NCI-H187 treated with DMSO at 0.1 percent for 48 hours (cell line): ENCODE data around the gene KDF1.

Experiments used
- DNase-seq: peaks from one replicate; lab custom pipeline; 2025; lab: John Stamatoyannopoulos, UW

KDF1 gene, protein sequence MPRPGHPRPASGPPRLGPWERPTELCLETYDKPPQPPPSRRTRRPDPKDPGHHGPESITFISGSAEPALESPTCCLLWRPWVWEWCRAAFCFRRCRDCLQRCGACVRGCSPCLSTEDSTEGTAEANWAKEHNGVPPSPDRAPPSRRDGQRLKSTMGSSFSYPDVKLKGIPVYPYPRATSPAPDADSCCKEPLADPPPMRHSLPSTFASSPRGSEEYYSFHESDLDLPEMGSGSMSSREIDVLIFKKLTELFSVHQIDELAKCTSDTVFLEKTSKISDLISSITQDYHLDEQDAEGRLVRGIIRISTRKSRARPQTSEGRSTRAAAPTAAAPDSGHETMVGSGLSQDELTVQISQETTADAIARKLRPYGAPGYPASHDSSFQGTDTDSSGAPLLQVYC

DNA sequence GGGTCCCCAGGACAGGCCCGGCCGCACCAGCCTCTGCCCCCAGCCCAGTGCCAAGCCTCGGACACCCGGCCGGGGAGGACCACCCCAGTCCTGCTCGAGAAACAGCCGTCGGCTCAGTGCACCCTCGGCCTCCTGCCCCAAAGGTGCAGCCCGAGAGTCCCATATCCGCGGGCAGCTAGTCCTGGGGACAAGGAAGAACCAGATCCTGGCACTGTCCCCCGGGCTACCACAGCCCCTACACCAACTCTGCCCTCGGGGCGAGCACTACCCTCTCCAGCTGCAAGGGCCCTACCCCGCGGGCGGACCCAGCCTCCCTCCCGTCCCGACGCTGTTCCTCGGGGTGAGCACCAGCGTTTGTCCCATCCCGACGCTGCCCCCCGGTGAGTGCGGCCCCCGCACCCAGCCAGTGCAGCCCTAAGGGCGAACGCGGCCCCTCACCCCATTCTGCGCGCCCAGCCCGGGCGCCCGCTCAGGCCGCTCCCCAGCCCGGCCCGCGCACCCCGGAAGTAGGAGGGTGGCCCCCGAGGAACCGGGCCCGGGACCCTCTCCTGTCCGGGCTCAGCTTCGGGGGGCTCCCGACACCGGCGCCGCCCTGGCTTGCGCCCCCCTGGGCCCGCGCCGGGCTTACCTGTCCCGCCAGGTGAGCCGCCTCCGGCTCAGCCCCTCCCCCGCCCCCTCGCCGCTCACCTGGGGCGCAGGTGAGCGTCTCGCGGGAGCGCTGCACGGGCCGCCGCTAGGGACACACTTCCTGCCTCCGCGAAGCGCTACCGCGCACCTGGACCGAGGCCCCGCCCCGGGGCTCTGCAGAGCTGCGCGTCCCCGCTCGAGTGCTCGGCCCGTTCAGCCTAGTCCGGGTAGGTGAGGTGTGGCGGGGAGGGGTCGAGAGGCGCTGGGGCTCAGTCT is at the start of gene KDF1:
Gene KDF1, minus strand, starts transcription at position 747 of the 903 bp plus-strand sequence. CDS start 8,088 bp downstream, outside the sequence.
- DNase-seq = no peak

DNA sequence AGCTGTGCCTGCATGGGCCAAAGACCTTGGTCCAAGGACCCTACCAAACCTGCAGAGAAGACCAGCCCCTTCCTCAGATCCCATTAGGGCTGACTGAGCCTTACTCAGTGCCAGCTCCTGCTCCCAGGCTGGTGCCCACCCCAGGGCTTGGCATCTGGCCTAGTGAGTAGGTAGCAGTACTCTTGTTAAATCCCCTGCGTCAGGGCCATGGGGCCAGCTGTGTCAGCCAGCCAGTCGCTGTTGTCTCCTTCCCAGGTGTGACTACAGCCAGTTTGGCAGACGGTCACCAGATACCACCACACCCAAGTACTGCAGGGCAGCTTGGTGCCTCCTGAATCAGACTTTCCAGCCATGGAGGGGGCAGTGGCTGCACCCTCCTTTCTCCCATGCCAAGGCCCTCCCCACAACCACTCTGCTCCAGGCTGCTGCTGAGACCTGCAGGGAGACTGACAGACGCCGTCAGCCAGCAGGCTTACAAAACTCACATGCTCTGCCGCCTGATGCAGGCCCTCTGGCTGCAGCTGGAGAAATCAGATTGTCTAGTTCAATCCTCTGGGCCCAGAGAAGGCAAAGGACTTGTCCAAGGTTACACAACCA is 49.4 kb upstream of the KDF1 start:
- no peak for DNase-seq

- DNase-seq = no peak
These were observed 47.8 kb upstream of the KDF1 start for GRCh38 chr1:27007909-27008582.

GRCh38 chr1:27006683-27007082 is 46.4 kb upstream of the KDF1 start:
- DNase-seq = no peak

DNA sequence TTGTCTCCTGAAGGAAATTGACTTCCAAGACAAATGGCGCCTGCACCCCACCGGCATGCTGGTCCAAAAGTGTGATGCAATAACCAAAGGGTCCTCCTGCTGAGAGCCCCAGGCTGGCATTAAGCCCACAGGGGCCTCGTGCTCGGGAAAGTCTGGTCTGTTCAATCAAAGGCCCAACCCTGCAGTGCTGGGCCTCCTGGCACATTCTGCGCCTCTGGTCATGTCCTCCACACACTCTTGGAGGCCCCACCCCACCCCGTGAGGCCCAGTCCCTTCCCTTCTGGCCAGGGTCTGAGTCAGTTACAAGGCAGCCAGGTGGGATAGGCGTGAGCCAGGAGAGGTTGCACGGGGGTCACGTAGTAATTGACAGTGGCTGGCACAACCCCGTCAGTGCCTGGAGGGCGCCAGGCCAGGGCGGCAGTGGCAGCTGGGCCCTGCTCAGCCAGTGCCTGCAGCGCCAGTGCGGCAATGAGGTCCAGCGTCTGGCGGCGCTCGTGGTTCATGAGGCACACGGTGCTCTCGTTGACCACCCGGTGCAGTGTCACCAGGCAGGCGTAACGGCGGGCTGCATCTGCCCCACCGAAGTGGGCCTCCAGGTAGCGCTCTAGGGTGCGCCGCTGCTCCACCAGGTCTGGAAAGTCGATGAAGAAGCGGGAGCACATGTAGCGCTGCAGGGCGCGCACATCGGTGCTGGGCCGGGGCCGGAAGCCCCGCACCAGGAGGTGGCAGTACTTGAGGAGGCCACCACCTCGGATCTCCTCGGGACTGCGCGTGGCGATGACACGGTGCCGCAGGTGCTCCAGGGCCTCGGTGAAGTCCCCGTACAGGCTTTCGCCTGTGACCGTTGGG is 45.6 kb upstream of the KDF1 start:
- no peak for DNase-seq

DNA sequence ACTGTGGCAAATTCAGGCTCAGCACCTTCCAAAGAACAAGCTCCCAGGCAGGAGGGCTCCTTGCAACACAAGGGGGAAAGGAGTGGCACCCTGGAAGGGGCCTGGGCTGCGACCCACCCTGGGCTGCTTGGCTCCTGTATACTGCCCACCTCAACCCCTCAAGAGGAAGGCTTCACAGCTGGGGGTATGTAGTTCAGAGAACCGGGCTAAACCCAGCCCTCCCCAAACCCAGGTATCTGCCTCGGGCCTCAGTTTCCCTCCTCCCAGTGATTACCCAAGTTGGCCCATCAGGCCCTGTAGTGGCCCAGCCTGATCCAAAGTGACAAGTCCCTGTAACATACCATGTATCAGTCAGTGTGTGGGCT is 44.9 kb upstream of the KDF1 start:
- no peak for DNase-seq

GRCh38 chr1:27004471-27005165 is 44.4 kb upstream of the KDF1 start:
- no peak for DNase-seq

DNA sequence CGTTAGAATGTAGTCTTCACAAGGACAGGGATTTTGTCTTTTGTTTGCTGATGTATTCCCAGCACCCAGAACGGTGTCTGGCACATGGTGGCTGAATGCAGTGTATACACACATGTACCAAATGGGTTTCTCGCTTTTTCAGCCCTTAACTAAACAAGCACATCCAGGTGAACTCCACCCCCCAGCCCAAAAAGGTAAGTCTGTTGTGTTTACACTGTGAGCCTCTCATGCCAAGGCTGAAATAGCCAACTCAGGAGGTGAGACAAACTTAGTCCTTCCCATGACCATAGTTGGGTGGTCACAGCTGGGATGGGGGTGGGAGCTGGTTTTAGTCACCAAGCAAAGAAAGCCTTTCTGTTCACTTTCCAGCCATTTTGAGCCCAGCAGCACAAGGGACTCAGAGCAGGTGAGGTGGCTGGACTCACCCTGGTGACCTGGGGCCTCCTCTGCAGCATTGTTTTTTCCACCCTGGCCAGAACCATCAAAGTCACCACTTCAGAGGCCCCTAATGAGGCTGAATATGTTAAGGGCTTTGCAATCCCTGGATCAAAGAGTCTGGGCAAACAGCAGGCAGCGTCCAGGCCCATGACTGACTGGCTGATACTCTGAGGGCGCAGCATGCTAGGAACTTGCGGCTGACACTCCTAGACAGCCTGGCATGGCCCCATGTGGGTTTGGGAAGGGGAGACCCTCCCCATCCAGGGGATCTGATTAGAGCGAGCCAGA is 43.6 kb upstream of the KDF1 start:
- DNase-seq = no peak

DNA sequence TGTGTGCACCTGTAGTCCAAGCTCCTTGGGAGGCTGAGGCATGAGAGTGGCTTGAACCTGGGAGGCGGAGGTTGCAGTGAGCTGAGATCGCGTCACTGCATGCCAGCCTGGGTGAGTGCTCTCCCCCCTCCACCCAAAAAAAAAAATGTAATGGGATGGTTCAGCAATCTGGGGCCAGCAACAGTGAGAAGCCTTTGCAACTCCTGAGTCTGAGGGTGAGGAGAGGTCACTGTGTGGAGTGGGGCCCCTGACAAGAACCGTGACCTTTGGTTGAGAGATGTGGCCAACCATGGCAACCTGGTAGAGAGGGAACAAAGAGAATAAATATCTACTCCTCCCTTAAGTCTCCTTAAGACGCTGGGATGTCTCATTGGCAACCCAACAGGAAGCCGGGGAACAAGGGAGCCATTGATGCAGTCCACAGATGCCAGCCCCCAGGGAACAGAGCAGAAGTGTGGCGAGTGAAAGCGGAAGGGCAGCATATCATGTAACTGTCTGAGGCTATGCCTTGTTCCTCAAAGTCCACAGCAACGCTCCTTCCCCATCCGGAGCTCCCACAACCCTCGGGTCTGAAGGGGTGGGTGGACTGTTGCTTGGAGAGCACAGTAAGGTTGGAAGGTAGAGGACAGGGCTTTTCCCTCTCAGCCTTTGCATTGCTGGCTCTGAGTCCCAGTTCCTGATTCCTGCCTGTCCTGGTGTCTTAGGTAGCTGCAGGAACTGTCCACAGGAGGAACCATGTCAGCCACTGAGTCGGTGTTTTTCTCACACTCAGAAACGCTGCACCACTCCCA is 41.5 kb upstream of the KDF1 start:
- no peak for DNase-seq

DNA sequence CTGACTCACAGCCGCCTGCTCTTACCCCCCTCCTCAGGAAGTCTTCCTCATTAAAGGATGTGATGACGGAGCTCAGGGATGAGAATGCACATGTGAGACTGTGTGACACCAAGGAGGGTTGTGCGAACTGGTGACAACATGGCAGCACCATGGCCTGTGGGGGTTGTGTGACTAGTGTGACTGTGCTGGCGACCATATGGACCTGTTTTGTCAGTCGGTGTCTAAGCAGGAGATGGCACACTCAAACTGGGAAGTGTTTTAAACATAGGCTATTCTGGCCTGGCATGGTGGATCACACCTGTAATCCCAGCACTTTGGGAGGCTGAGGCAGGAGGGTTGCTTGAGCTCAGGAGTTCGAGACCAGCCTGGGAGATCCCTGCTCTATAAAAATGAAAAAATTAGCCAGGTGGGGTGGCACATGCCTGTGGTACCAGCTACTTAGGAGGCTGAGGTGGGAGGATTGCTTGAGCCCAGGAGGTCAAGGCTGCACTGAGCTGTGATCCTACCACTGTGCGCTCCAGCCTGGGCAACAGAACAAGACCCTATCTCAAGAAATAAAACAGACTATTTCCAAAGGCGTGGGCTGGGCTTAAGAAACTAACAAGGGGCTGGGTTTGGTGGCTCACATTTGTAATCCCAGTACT is 40.7 kb upstream of the KDF1 start:
- no peak for DNase-seq

- DNase-seq = no peak
These were observed 40.0 kb upstream of the KDF1 start for GRCh38 chr1:27000090-27000816.

DNA sequence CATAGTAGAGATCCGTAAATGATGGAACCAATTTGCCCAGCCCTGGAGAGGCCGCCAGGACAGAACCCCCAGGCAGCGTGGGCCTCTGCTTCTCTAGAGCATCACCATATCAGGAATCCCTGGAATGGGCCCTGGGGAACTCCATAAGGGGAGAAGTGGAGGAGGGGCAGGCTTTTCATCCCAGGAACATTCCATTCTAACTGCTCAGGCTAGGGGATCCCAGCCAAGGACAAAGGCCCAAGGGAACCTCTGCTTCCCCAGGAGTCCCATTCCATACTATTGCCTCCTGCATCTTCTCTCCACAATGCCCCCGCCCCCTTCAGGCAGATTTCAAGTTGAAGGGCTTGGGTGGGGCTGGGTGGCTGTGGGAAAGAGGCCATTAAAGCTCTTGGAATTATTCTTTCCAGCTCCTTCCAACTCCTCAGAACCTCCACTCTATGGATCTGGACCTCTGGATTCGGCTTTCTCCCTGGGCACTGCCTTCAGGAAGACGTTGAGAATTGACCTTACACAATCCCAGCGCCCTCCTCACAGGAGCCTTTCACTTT is 39.2 kb upstream of the KDF1 start:
- peak; percentile 10 for DNase-seq

- no peak for DNase-seq
These were observed 38.4 kb upstream of the KDF1 start for GRCh38 chr1:26998429-26999300.

DNA sequence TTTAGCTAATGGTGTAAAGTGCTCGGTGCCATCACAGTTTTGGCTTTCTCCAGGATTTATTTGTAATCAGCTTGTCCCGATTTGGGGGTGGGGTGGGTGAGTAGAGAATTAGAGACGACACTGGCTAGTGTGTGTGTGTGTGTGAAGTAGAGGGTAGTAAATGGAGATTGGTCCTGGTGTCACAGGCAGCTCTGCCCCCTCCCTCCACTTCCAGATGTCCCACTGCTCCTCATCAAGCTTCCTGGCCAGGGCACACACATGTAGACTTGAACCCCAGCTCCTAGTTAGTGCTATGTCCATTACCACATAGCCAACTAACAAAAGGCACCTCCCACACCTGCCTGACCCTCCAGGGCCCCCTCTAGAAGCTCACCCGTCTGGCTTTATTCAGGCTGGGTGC is 36.4 kb upstream of the KDF1 start:
- no peak for DNase-seq

GRCh38 chr1:26996024-26996423 is 35.8 kb upstream of the KDF1 start:
- DNase-seq = no peak

DNA sequence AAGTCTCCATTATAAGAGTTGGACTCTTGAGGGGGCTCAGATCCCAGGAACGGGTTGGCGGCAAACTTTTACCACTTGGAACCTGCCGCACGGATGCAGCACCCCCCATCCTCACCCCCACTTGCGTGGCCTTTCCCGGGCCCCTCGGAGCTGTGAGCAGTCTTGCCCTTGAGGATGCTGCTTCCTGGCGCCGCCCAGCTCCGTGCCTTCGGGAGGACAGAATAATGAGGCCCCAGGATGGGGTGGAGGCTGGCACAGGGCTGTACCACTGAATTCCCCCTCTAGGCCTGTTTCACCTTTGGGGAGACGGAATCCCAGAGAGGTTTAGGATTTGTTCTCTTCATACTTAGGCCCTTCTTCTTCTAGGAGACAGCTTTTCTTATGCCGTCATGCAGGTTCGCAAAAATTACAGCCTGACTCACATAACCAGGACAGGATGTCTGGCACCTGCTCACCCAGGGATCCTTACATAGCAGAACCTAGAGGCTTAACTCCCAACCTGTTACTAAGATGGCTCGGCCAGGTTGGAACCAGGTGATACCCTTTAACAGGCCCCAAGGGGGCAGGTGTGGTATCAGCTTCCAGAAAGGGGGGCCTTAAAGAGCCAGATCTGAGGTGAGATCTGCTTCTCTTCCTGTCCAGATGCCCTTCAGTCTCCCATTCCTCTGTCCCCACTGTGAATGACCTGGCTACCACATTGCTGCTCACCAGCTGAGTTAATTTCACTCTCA is 34.7 kb upstream of the KDF1 start:
- no peak for DNase-seq
